A549 (cell line): ENCODE results near the gene ARHGAP30. TPM values are rescaled to one million over a fixed set of nuclear protein-coding genes. Genes with fewer than 3 reads are reported as not detected.
"Not testable (repeated sequence)": the region's sequence is repeated elsewhere in the genome, so short reads cannot be mapped to it uniquely, and the experiment has no call there.

ENCODE experiments used
- ATAC-seq, 2 experiments: fragments of 200-7000 bp in 1 of 2; fragments of >200 bp in 1 of 2; cut with Nextera tagmentation in 1 of 2; cut with Tn5 transposase in 1 of 2; 3 replicates each; pipeline versions ENCODE4 v1.8.0 to v1.9.1; 2018 to 2020; ENCODE audit warnings: mild to moderate bottlenecking in 1 of 2, moderate library complexity in 1 of 2
- CTCF ChIA-PET: fragments of 300-600 bp; sonication (Branson Sonifier 250); formaldehyde crosslinking; extraction: SDS; loops from one replicate; lab custom pipeline; 2021; ENCODE audit warnings: antibody characterized with exemption, inconsistent platforms; lab: Yijun Ruan, JAX
- POLR2A ChIA-PET: fragments of 350-600 bp; formaldehyde crosslinking; extraction: SDS; loops from one replicate; lab custom pipeline; 2021; ENCODE audit warnings: antibody characterized with exemption, inconsistent platforms; lab: Yijun Ruan, JAX
- DNase-seq, 2 experiments: peaks; one replicate each; pipeline versions ENCODE4 v3.0.0 to v3.0.0-alpha.2; 2011 to 2016; ENCODE audit warnings: low read depth in 1 of 2, low spot score in 1 of 2
- FAIRE-seq: peaks from 2 replicates; lab custom pipeline; 2011; peaks lifted over from hg19 to GRCh38; lab: Jason Lieb, UNC
- H3K27ac ChIP-seq, 2 experiments: fragments of >200 bp; sonication (Bioruptor Twin); formaldehyde crosslinking; 3 replicates each; pipeline ENCODE4 v1.5.1; 2016 to 2017
- H3K4me1 ChIP-seq: fragments of >200 bp; sonication (Bioruptor Twin); formaldehyde crosslinking; 3 replicates; pipeline ENCODE4 v1.6.1; 2016
- H3K4me2 ChIP-seq: fragments of >200 bp; sonication (Bioruptor Twin); formaldehyde crosslinking; 3 replicates; pipeline ENCODE4 v1.6.1; 2016
- H3K4me3 ChIP-seq: fragments of >200 bp; sonication (Bioruptor Twin); formaldehyde crosslinking; 3 replicates; pipeline ENCODE4 v1.5.1; 2016
- H3K9me3 ChIP-seq: fragments of >200 bp; sonication (Bioruptor Twin); formaldehyde crosslinking; 3 replicates; pipeline ENCODE4 v1.6.1; 2016
- CBX2 ChIP-seq: fragments of 200-600 bp; sonication (generic); IDR thresholded peaks from 2 replicates; pipeline ENCODE4 v1.6.1; 2016; ENCODE audit warnings: low read depth, mild to moderate bottlenecking, borderline replicate concordance
- CHD2 ChIP-seq: fragments of 150-350 bp; IDR thresholded peaks from 2 replicates; pipeline ENCODE4 v1.6.1; 2014; ENCODE audit warnings: low read length; ENCODE audit not compliant: partially characterized antibody
- E2F6 ChIP-seq: IDR thresholded peaks from 2 replicates; pipeline ENCODE4 v1.6.1; 2012; ENCODE audit warnings: low read depth, borderline replicate concordance
- ELK1 ChIP-seq: fragments of 150-350 bp; IDR thresholded peaks from 2 replicates; pipeline ENCODE4 v1.6.1; 2014; ENCODE audit warnings: low read depth, mild to moderate bottlenecking, low read length
- EP300 ChIP-seq, 2 experiments: fragments of >200 bp; sonication (Bioruptor Twin); formaldehyde crosslinking; IDR thresholded peaks; 2 replicates in 1 of 2; 3 replicates in 1 of 2; pipeline ENCODE4 v1.6.1; 2016 to 2017
- ESRRA ChIP-seq: fragments of 150-350 bp; IDR thresholded peaks from 2 replicates; pipeline ENCODE4 v1.6.1; 2014; ENCODE audit warnings: mild to moderate bottlenecking, low read length, borderline replicate concordance
- HDAC2 ChIP-seq: fragments of 200-600 bp; sonication (generic); IDR thresholded peaks from 2 replicates; pipeline ENCODE4 v1.6.1; 2016
- HES2 ChIP-seq: fragments of >200 bp; sonication (Bioruptor Twin); formaldehyde crosslinking; IDR thresholded peaks from 2 replicates; pipeline ENCODE4 v1.6.1; 2016
- HEYL ChIP-seq: fragments of 250-450 bp; sonication (Bioruptor Pico); IDR thresholded peaks from 2 replicates; pipeline ENCODE4 v1.8.0; 2021; ENCODE audit warnings: mild to moderate bottlenecking, moderate library complexity
- HMGXB4 ChIP-seq: fragments of 250-450 bp; sonication (Bioruptor Pico); IDR thresholded peaks from 2 replicates; pipeline ENCODE4 v1.5.0; 2021; ENCODE audit warnings: mild to moderate bottlenecking, moderate library complexity, borderline replicate concordance
- HOXB13 ChIP-seq: fragments of 250-450 bp; sonication (Bioruptor Pico); IDR thresholded peaks from 2 replicates; pipeline ENCODE4 v1.5.0; 2020; ENCODE audit warnings: low read depth, mild to moderate bottlenecking, moderate library complexity
- JUN ChIP-seq, 2 experiments: fragments of >200 bp; sonication (Bioruptor Twin); formaldehyde crosslinking; IDR thresholded peaks; 2 replicates in 1 of 2; 3 replicates in 1 of 2; pipeline ENCODE4 v1.6.1; 2016 to 2017
- JUNB ChIP-seq: fragments of >200 bp; sonication (Bioruptor Twin); formaldehyde crosslinking; IDR thresholded peaks from 2 replicates; pipeline ENCODE4 v1.6.1; 2016
- KDM1A ChIP-seq: fragments of 200-600 bp; sonication (generic); IDR thresholded peaks from 2 replicates; pipeline ENCODE4 v1.6.1; 2016; ENCODE audit warnings: low read depth, mild to moderate bottlenecking
- MAX ChIP-seq: IDR thresholded peaks from 2 replicates; pipeline ENCODE4 v1.6.1; 2012
- NPAS2 ChIP-seq: fragments of 250-450 bp; sonication (Bioruptor Pico); IDR thresholded peaks from 2 replicates; pipeline ENCODE4 v1.8.0; 2022; ENCODE audit warnings: mild to moderate bottlenecking, moderate library complexity, borderline replicate concordance
- NR3C1 ChIP-seq: fragments of >200 bp; sonication (Bioruptor Twin); formaldehyde crosslinking; IDR thresholded peaks from 3 replicates; pipeline ENCODE4 v1.6.1; 2017
- POLR2A ChIP-seq: IDR thresholded peaks from 2 replicates; pipeline ENCODE4 v1.6.1; 2012; ENCODE audit warnings: mild to moderate bottlenecking, low read length
- REST ChIP-seq: fragments of 200-600 bp; sonication (generic); IDR thresholded peaks from 2 replicates; pipeline ENCODE4 v1.6.1; 2016; ENCODE audit warnings: antibody characterized with exemption, mild to moderate bottlenecking, moderate library complexity
- RNF2 ChIP-seq: fragments of 200-600 bp; sonication (generic); IDR thresholded peaks from 2 replicates; pipeline ENCODE4 v1.6.1; 2016; ENCODE audit warnings: low read depth, mild to moderate bottlenecking, antibody characterized with exemption, moderate library complexity, borderline replicate concordance
- USF2 ChIP-seq: fragments of 450-650 bp; IDR thresholded peaks from 2 replicates; pipeline ENCODE4 v1.6.1; 2014; ENCODE audit warnings: antibody characterized with exemption
- ZC3H11A ChIP-seq: fragments of 450-650 bp; IDR thresholded peaks from 2 replicates; pipeline ENCODE4 v1.6.1; 2014; ENCODE audit warnings: antibody characterized with exemption, mild to moderate bottlenecking
- ZFP36 ChIP-seq: fragments of 450-650 bp; IDR thresholded peaks from 2 replicates; pipeline ENCODE4 v1.6.1; 2014; ENCODE audit warnings: borderline replicate concordance; ENCODE audit not compliant: partially characterized antibody
- WGBS: methylation state at CpG from one replicate; pipeline ENCODE4 v1.1.6; 2017; ENCODE audit errors: missing lambda C conversion rate; 5-methylcytosine and 5-hydroxymethylcytosine counted together
- polyA plus RNA-seq, 4 experiments: library from polyadenylated mRNA; depleted of rRNA in 3 of 4; stranded (reverse); fragments of >200 nt; fragmentation: RNase III in 1 of 4; extraction: RNeasy Plus Mini Kit Qiagen cat#74134 plus additional on column Dnase treatment in 1 of 4; gene quantifications; 2 replicates in 3 of 4; 3 replicates in 1 of 4; pipeline ENCODE4 v1.2.3, GENCODE V29; 2011 to 2017

Gene ARHGAP30
- polyA plus RNA-seq, 2 of the 4 experiments (the other 2 are of a cell fraction) = 0.06 to 0.13 TPM

- TF ChIP-seq CBX2 (no peak), POLR2A (peak; percentile 93), JUNB (no peak), MAX (peak; percentile 81)
Observed at GRCh38 chr1:161117759-161118581, 48.3 kb upstream of the ARHGAP30 start, which contains the start of the genes NIT1 and PFDN2 (continued).

GRCh38 chr1:161115961-161116360 lies 46.3 kb upstream of the ARHGAP30 start:
- DNase-seq, ATAC-seq, H3K9me3 ChIP-seq, FAIRE-seq, H3K4me3 ChIP-seq: not testable (repeated sequence)
- CTCF ChIA-PET = interaction anchor here (0.6 to 6.1 kb wide), 3 partner anchors 10 to 43 kb away, joined by 3 to 40 read pairs (median 5); partner anchors contain the start of genes KLHDC9 and USP21
- Histone ChIP-seq H3K27ac (peak overlapping the region; percentile 58 to 97; a peak in 5 of 6 replicates), H3K4me2 (peak overlapping the region; percentile 70), H3K4me1 (peaks cover 59% of the 10 kb centered on the region)
- POLR2A ChIA-PET = interaction anchor here (0.8 kb wide), 1 partner anchor 50 kb away, joined by 3 read pairs; the partner anchor contains the start of gene PPOX
- WGBS = 86% methylated on average over 5 of the region's 6 CpGs

GRCh38 chr1:161115132-161115711 lies 45.5 kb upstream of the ARHGAP30 start:
- 24% methylated on average over 12 of the region's 12 CpGs for WGBS
- DNase-seq (peak; percentile 53 to 83), ATAC-seq (peak; percentile 22 to 63; a peak in 5 of 6 replicates), FAIRE-seq (no peak)
- H3K4me2 ChIP-seq = peak overlapping the region; percentile 70
- ChIA-PET POLR2A (no interaction called here), CTCF (interaction anchor here (0.6 to 6.1 kb wide), 3 partner anchors 11 to 783 kb away, joined by 3 to 40 read pairs (median 3); partner anchors contain the start of gene KLHDC9)
- H3K27ac ChIP-seq = peak overlapping the region; percentile 58 to 97
- peak overlapping the region; percentile 1; the same call in 2 of the 3 replicates for H3K4me3 ChIP-seq
- H3K9me3 ChIP-seq = no peaks in the 10 kb centered on the region
- H3K4me1 ChIP-seq = peaks cover 59% of the 10 kb centered on the region
- TF ChIP-seq USF2 = no peak
- no peak for TF ChIP-seq REST
- TF ChIP-seq ESRRA = no peak
- no peak for TF ChIP-seq RNF2
- peak; percentile 47; the same call in 1 of the 2 replicates for TF ChIP-seq JUNB
- TF ChIP-seq JUN (IDR thresholded peaks at IDR 0.05) = peak; percentile 69 to 77; a peak in 4 of 5 replicates
- TF ChIP-seq NPAS2 = no peak
- TF ChIP-seq HES2 = no peak
- no peak for TF ChIP-seq E2F6
- no peak for TF ChIP-seq CBX2
- TF ChIP-seq KDM1A = no peak
- no peak for TF ChIP-seq ZC3H11A
- no peak for TF ChIP-seq ZFP36
- no peak for TF ChIP-seq CHD2
- no peak for TF ChIP-seq HEYL (CRISPR knock-in tag)
- TF ChIP-seq NR3C1 = no peak
- TF ChIP-seq EP300 (IDR thresholded peaks at IDR 0.05) = peak in 1 of 2 experiments; percentile 53; a peak in 1 of 5 replicates
- TF ChIP-seq HDAC2 = no peak
- TF ChIP-seq ELK1 = no peak
- TF ChIP-seq HMGXB4 (CRISPR knock-in tag) = no peak
- no peak for TF ChIP-seq HOXB13 (CRISPR knock-in tag)
